H1 (cell line): ENCODE data around the gene TMEM163. TPM values are rescaled to one million over a fixed set of nuclear protein-coding genes. Genes with fewer than 3 reads are reported as not detected.

Experiments
- CTCF ChIA-PET: fragments of 300-600 bp; sonication (Branson Sonifier 250); formaldehyde crosslinking; loops from one replicate; lab custom pipeline; 2021; ENCODE audit not compliant: partially characterized antibody; lab: Charles Lee
- POLR2A ChIA-PET: fragments of 300-600 bp; sonication (Branson Sonifier 250); formaldehyde crosslinking; loops from one replicate; lab custom pipeline; 2021; ENCODE audit warnings: inconsistent platforms; ENCODE audit not compliant: partially characterized antibody; lab: Charles Lee
- DNase-seq, 2 experiments: peaks; one replicate each; pipeline versions ENCODE4 v3.0.0 to v3.0.0-alpha.2; 2010 to 2022; ENCODE audit warnings: low spot score in 2 of 2, low read depth in 1 of 2, mixed read lengths in 1 of 2
- FAIRE-seq: peaks from 2 replicates; lab custom pipeline; 2011; peaks lifted over from hg19 to GRCh38; lab: Jason Lieb, UNC
- H2AFZ ChIP-seq: 2 replicates; pipeline ENCODE4 v1.8.1; 2012; ENCODE audit warnings: low read length, inconsistent platforms
- H2AK5ac ChIP-seq: 2 replicates; pipeline ENCODE4 v1.6.1; 2013; ENCODE audit warnings: low read depth, low read length
- H2BK120ac ChIP-seq: replicated peaks from 2 replicates; pipeline ENCODE3; 2013; ENCODE audit warnings: low read depth, low read length, inconsistent platforms
- H2BK12ac ChIP-seq: 2 replicates; pipeline ENCODE4 v1.6.1; 2013; ENCODE audit warnings: low read depth, low read length
- H2BK15ac ChIP-seq: 2 replicates; pipeline ENCODE4 v1.6.1; 2013; ENCODE audit warnings: low read length
- H2BK20ac ChIP-seq: 2 replicates; pipeline ENCODE4 v1.6.1; 2013; ENCODE audit warnings: low read length
- H2BK5ac ChIP-seq: 2 replicates; pipeline ENCODE4 v1.6.1; 2013; ENCODE audit warnings: low read depth, low read length
- H3K14ac ChIP-seq: 2 replicates; pipeline ENCODE4 v1.6.1; 2013; ENCODE audit warnings: inconsistent platforms; ENCODE audit not compliant: insufficient read length
- H3K18ac ChIP-seq: 2 replicates; pipeline ENCODE4 v1.6.1; 2013; ENCODE audit warnings: low read length; ENCODE audit errors: extremely low read depth
- H3K23ac ChIP-seq: 2 replicates; pipeline ENCODE4 v1.6.1; 2013; ENCODE audit warnings: inconsistent platforms; ENCODE audit not compliant: insufficient read length
- H3K23me2 ChIP-seq: 2 replicates; pipeline ENCODE4 v1.6.1; 2013; ENCODE audit warnings: low read depth, low read length
- H3K27ac ChIP-seq: 2 replicates; pipeline ENCODE4 v1.6.1; 2011; ENCODE audit warnings: low read depth, low read length, inconsistent platforms
- H3K27me3 ChIP-seq, 4 experiments: replicated peaks in 1 of 4; 1 replicate in 1 of 4; 2 replicates in 3 of 4; pipeline versions ENCODE4 v1.6.1 to v1.8.1; 2011 to 2013; ENCODE audit warnings: low read length in 3 of 4, mild to moderate bottlenecking in 3 of 4, inconsistent platforms in 2 of 4, mixed read lengths in 2 of 4, moderate library complexity in 1 of 4; ENCODE audit not compliant: control insufficient read depth in 3 of 4, insufficient read depth in 3 of 4; ENCODE audit errors: extremely low read depth in 1 of 4
- H3K36me3 ChIP-seq, 4 experiments: 2 replicates each; pipeline versions ENCODE4 v1.6.1 to v1.8.1; 2011 to 2013; ENCODE audit warnings: mild to moderate bottlenecking in 4 of 4, low read length in 3 of 4, moderate library complexity in 2 of 4, control low read depth in 1 of 4, inconsistent platforms in 1 of 4; ENCODE audit not compliant: insufficient read depth in 4 of 4, control insufficient read depth in 2 of 4
- H3K4ac ChIP-seq: replicated peaks from 2 replicates; pipeline ENCODE3; 2013; ENCODE audit warnings: low read length, low read depth, mixed read lengths, inconsistent platforms; ENCODE audit not compliant: insufficient read length
- H3K4me1 ChIP-seq, 4 experiments: replicated peaks in 1 of 4; 1 replicate in 1 of 4; 2 replicates in 3 of 4; pipeline versions ENCODE4 v1.6.1 to v1.8.1; 2011 to 2013; ENCODE audit warnings: low read length in 3 of 4, inconsistent platforms in 2 of 4, mixed read lengths in 1 of 4; ENCODE audit not compliant: insufficient read depth in 4 of 4, control insufficient read depth in 3 of 4
- H3K4me2 ChIP-seq, 2 experiments: 2 replicates each; pipeline versions ENCODE4 v1.6.1 to v1.8.1; 2011 to 2013; ENCODE audit warnings: low read depth in 2 of 2, low read length in 2 of 2, control low read depth in 1 of 2, inconsistent platforms in 1 of 2, mild to moderate bottlenecking in 1 of 2; ENCODE audit not compliant: insufficient read depth in 1 of 2
- H3K4me3 ChIP-seq, 4 experiments: fragments of 200-600, 300-600 bp in 1 of 4; sonication (generic), shearing (Covaris generic), sonication (Bioruptor Twin) in 1 of 4; 2 replicates each; pipeline versions ENCODE4 v1.5.1 to v1.8.1; 2011 to 2016; ENCODE audit warnings: low read length in 4 of 4, low read depth in 3 of 4, control low read depth in 2 of 4, inconsistent platforms in 2 of 4, mild to moderate bottlenecking in 2 of 4, mixed read lengths in 1 of 4, moderate library complexity in 1 of 4; ENCODE audit not compliant: insufficient read depth in 2 of 4; ENCODE audit errors: extremely low read depth in 1 of 4
- H3K56ac ChIP-seq: replicated peaks from 2 replicates; pipeline ENCODE3; 2013; ENCODE audit warnings: low read depth, mild to moderate bottlenecking, mixed read lengths, low read length, inconsistent platforms; ENCODE audit not compliant: insufficient read length
- H3K79me1 ChIP-seq: 2 replicates; pipeline ENCODE4 v1.6.1; 2013; ENCODE audit warnings: low read depth, low read length, control low read depth
- H3K79me2 ChIP-seq, 2 experiments: 2 replicates each; pipeline versions ENCODE4 v1.6.1 to v1.8.1; 2012 to 2013; ENCODE audit warnings: low read length in 2 of 2, mild to moderate bottlenecking in 2 of 2, inconsistent platforms in 1 of 2; ENCODE audit not compliant: insufficient read depth in 2 of 2, control insufficient read depth in 1 of 2
- H3K9ac ChIP-seq, 4 experiments: replicated peaks in 1 of 4; 1 replicate in 1 of 4; 2 replicates in 3 of 4; pipeline versions ENCODE4 v1.6.1 to v1.8.1; 2011 to 2013; ENCODE audit warnings: low read depth in 3 of 4, low read length in 3 of 4, control low read depth in 2 of 4, mild to moderate bottlenecking in 2 of 4, moderate library complexity in 2 of 4, inconsistent platforms in 1 of 4; ENCODE audit errors: extremely low read depth in 1 of 4
- H3K9me3 ChIP-seq, 2 experiments: 2 replicates each; pipeline versions ENCODE4 v1.6.1 to v1.8.1; 2012 to 2013; ENCODE audit warnings: mild to moderate bottlenecking in 2 of 2, moderate library complexity in 2 of 2, control low read depth in 1 of 2, inconsistent platforms in 1 of 2, low read depth in 1 of 2, low read length in 1 of 2, mixed read lengths in 1 of 2; ENCODE audit not compliant: insufficient read depth in 2 of 2
- H4K20me1 ChIP-seq, 2 experiments: replicated peaks in 1 of 2; 2 replicates each; pipeline versions ENCODE3 to v1.8.1; 2011 to 2013; ENCODE audit warnings: inconsistent platforms in 2 of 2, low read length in 2 of 2, mild to moderate bottlenecking in 1 of 2; ENCODE audit not compliant: insufficient read depth in 2 of 2, control insufficient read depth in 1 of 2
- H4K5ac ChIP-seq: 2 replicates; pipeline ENCODE4 v1.6.1; 2013; ENCODE audit warnings: low read length, low read depth, mixed read lengths, inconsistent platforms; ENCODE audit not compliant: insufficient read length
- H4K8ac ChIP-seq: 2 replicates; pipeline ENCODE4 v1.8.0; 2013; ENCODE audit warnings: mild to moderate bottlenecking, moderate library complexity, low read length, inconsistent platforms; ENCODE audit not compliant: insufficient read depth; ENCODE audit errors: extremely low read depth
- H4K91ac ChIP-seq: replicated peaks from 2 replicates; pipeline ENCODE3; 2013; ENCODE audit warnings: low read length, mixed read lengths, inconsistent platforms; ENCODE audit not compliant: insufficient read length
- ASH2L ChIP-seq: fragments of 200-600, 300-600 bp; sonication (generic); IDR thresholded peaks from one replicate; pipeline ENCODE4 v1.7.1; 2017; ENCODE audit warnings: low read length
- CREB1 ChIP-seq: IDR thresholded peaks from 2 replicates; pipeline ENCODE4 v1.6.1; 2012; ENCODE audit warnings: inconsistent platforms
- FOSL1 ChIP-seq: IDR thresholded peaks from 2 replicates; pipeline ENCODE4 v1.6.1; 2011; ENCODE audit warnings: mild to moderate bottlenecking, low read depth, low read length, moderate library complexity; ENCODE audit not compliant: insufficient read depth
- JUN ChIP-seq: IDR thresholded peaks from 2 replicates; pipeline ENCODE4 v1.6.1; 2011; ENCODE audit warnings: low read depth, mild to moderate bottlenecking, improper control_type of control experiment, low read length
- KDM4A ChIP-seq: IDR thresholded peaks from one replicate; pipeline ENCODE4 v1.7.1; 2012; ENCODE audit warnings: low read depth, mild to moderate bottlenecking, moderate library complexity, low read length, inconsistent platforms; ENCODE audit not compliant: severe bottlenecking
- KDM5A ChIP-seq: fragments of 200-600 bp; IDR thresholded peaks from 2 replicates; pipeline ENCODE4 v1.7.1; 2012; ENCODE audit warnings: mild to moderate bottlenecking, low read length, inconsistent platforms, mixed read lengths
- NRF1 ChIP-seq: IDR thresholded peaks from 2 replicates; pipeline ENCODE4 v1.6.1; 2011; ENCODE audit warnings: mild to moderate bottlenecking, low read depth, low read length, improper control_type of control experiment
- PHF8 ChIP-seq: fragments of 200-600 bp; sonication (generic); conservative IDR thresholded peaks from 2 replicates; pipeline ENCODE4 v1.7.1; 2012; ENCODE audit warnings: low read depth, mild to moderate bottlenecking, inconsistent platforms, low read length, moderate library complexity
- RAD21 ChIP-seq, 2 experiments: IDR thresholded peaks in 1 of 2; conservative IDR thresholded peaks in 1 of 2; 2 replicates each; pipeline ENCODE4 v1.6.1; 2011; ENCODE audit warnings: low read depth in 2 of 2, low read length in 2 of 2, improper control_type of control experiment in 1 of 2, inconsistent platforms in 1 of 2, mild to moderate bottlenecking in 1 of 2, moderate library complexity in 1 of 2
- RBBP5 ChIP-seq: IDR thresholded peaks from 2 replicates; pipeline ENCODE4 v1.7.1; 2012; ENCODE audit warnings: low read depth, mild to moderate bottlenecking, inconsistent platforms, low read length, moderate library complexity, borderline replicate concordance
- RFX5 ChIP-seq: IDR thresholded peaks from 2 replicates; pipeline ENCODE4 v1.6.1; 2011; ENCODE audit warnings: low read depth, low read length, improper control_type of control experiment, borderline replicate concordance
- RXRA ChIP-seq: IDR thresholded peaks from 2 replicates; pipeline ENCODE4 v1.6.1; 2011; ENCODE audit warnings: low read depth, mild to moderate bottlenecking, low read length, moderate library complexity; ENCODE audit not compliant: insufficient read depth
- SP2 ChIP-seq: IDR thresholded peaks from 2 replicates; pipeline ENCODE4 v1.6.1; 2012; ENCODE audit warnings: mild to moderate bottlenecking, low read length, inconsistent platforms
- WGBS, 2 experiments: shearing (Covaris generic) in 1 of 2; methylation state at CpG; one replicate each; pipeline versions ENCODE4 v1.1.6 to v1.1.7; 2013 to 2015; ENCODE audit warnings: low lambda C conversion rate in 2 of 2, mixed read lengths in 2 of 2, inconsistent platforms in 1 of 2, low coverage in 1 of 2, missing lambda C conversion rate in 1 of 2; ENCODE audit not compliant: insufficient replicate concordance in 2 of 2, insufficient coverage in 1 of 2, insufficient read length in 1 of 2; ENCODE audit errors: extremely low coverage in 1 of 2, missing lambda C conversion rate in 1 of 2; 5-methylcytosine and 5-hydroxymethylcytosine counted together
- polyA plus RNA-seq, 7 experiments: library from polyadenylated mRNA; depleted of rRNA in 3 of 7; stranded (reverse) in 5 of 7; unstranded in 2 of 7; fragments of >200 nt in 5 of 7; fragments of 200-250 nt in 2 of 7; gene quantifications; 1 replicate in 5 of 7; 2 replicates in 1 of 7; 4 replicates in 1 of 7; pipeline versions ENCODE4 v1.2.1 to v1.2.3, GENCODE V29; 2011 to 2013; ENCODE audit warnings: missing spikeins in 2 of 7, mixed read lengths in 2 of 7
- total RNA-seq: library from RNA; stranded (reverse); fragmentation: NEBNext Ultra II Directional; extraction: Animal tissue kit (Norgen Biotek cat#: 25700); gene quantifications from 2 replicates; pipeline ENCODE4 v1.2.1, GENCODE V29; 2021
- TF ChIP-seq, protein P1 (sequence below): IDR thresholded peaks from 2 replicates; pipeline ENCODE4 v1.6.1; 2012; ENCODE audit warnings: inconsistent platforms

TMEM163 gene
- total and polyA plus RNA-seq, 2 of the 8 experiments (the other 6 are each of a cell fraction or from before 2014, with no cell fraction given): 2.8 to 3.2 TPM

DNA sequence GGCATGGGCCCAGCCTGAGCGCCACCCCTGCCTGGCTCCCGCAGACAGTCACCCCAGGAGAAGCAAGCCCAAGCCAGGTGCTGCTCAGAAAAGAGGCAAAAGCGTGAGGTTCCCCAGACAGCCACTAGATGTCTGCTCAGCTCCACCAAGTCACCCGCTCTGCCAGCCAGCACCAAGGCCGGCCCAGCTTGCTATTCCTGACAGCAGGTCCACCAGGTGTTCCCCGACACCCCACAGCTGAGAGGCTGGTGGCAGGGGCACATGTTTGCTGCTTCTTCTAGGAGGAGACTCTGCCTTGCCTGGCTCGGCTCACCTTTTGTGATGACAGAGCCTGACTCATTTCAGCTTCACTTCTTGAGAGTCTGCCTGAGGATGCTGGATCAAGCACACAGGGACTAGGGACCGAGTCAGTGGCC, 258.2 kb downstream of the TMEM163 start:
- Histone ChIP-seq H3K9me3 (no peaks in the 10 kb centered on the region), H4K20me1 (no peaks in the 10 kb centered on the region), H3K4ac (no peak overlapping the region), H2AK5ac (no peak overlapping the region), H3K9ac (no peak overlapping the region), H3K14ac (no peak overlapping the region), H3K4me1 (peaks cover 0 to 4% (median 0%) of the 10 kb centered on the region in 4 experiments; a peak in 3 of 7 replicates), H2BK120ac (no peak overlapping the region), H3K18ac (no peak overlapping the region), H3K27me3 (no peaks in the 10 kb centered on the region), H3K36me3 (no peaks in the 10 kb centered on the region), H2BK20ac (no peak overlapping the region), H4K91ac (no peak overlapping the region), H3K79me2 (no peaks in the 10 kb centered on the region), H2AFZ (no peak overlapping the region), H2BK15ac (no peak overlapping the region), H3K79me1 (no peaks in the 10 kb centered on the region), H3K56ac (no peak overlapping the region), H4K5ac (no peak overlapping the region), H3K27ac (no peak overlapping the region), H3K4me2 (no peak overlapping the region), H3K23ac (no peak overlapping the region), H2BK12ac (no peak overlapping the region), H3K4me3 (no peak overlapping the region), H2BK5ac (no peak overlapping the region), H3K23me2 (no peaks in the 10 kb centered on the region), H4K8ac (no peak overlapping the region)
- FAIRE-seq: peak; percentile 58
- ChIA-PET POLR2A (no interaction called here), CTCF (interaction anchor here (0.7 to 3.4 kb wide), 46 partner anchors 8 to 534 kb away, joined by 3 to 55 read pairs (median 4); no protein-coding TSS in a partner anchor)
- 46% methylated on average over 8 of the region's 8 CpGs; no CpG with 5 or more reads in 1 of the 2 experiments for WGBS, 2 experiments
- DNase-seq: peak; percentile 69 to 80
- TF ChIP-seq FOSL1 (no peak), CREB1 (0 out of 2 replicates have a peak, but pooled peaks have one; percentile 17), RAD21 (IDR thresholded peaks at IDR 0.05 in 1 of 2, conservative IDR thresholded peaks at IDR 0.05 in 1 of 2; ENCODE audit: low read depth in 2 of 2, low read length in 2 of 2) (peak; percentile 97 to 99), PHF8 (no peak), NRF1 (no peak), KDM4A (no peak), ASH2L (no peak), SP2 (no peak), JUN (no peak), RBBP5 (no peak), KDM5A (no peak), RXRA (no peak), RFX5 (no peak)
- TF ChIP-seq, protein P1, sequence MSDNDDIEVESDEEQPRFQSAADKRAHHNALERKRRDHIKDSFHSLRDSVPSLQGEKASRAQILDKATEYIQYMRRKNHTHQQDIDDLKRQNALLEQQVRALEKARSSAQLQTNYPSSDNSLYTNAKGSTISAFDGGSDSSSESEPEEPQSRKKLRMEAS: 0 out of 2 replicates have a peak, but pooled peaks have one; percentile 46
